RWPE1 (cell line): ENCODE data around the gene TUBA4B.
A peak's percentile ranks its signal among the peaks of the same experiment; 100 is the strongest.

ENCODE experiments used
- CTCF ChIA-PET: fragments of 350-600 bp; sonication (Branson Sonifier 250); formaldehyde crosslinking; extraction: SDS; loops from one replicate; lab custom pipeline; 2021; lab: Yijun Ruan, JAX
- POLR2A ChIA-PET: fragments of 400-600 bp; formaldehyde crosslinking; extraction: SDS; loops from one replicate; lab custom pipeline; 2020; ENCODE audit warnings: antibody characterized with exemption; ENCODE audit not compliant: low non-redundant PET; lab: Yijun Ruan, JAX
- DNase-seq: peaks from one replicate; pipeline ENCODE4 v3.0.0; 2012; ENCODE audit warnings: low spot score
- H3K27ac ChIP-seq: fragments of 450-650 bp; 2 replicates; pipeline ENCODE4 v1.5.1; 2017
- CTCF ChIP-seq: fragments of 450-650 bp; conservative IDR thresholded peaks from 2 replicates; pipeline ENCODE4 v1.5.1; 2017; ENCODE audit warnings: low read depth, mild to moderate bottlenecking

The TUBA4B gene

GRCh38 chr2:219223831-219224610, 29.0 kb upstream of the TUBA4B start:
- TF ChIP-seq CTCF: no peak
- ChIA-PET POLR2A (interaction anchor here (0.8 kb wide), 1 partner anchor 48 kb away, joined by 4 read pairs; no protein-coding TSS in a partner anchor), CTCF (interaction anchor here (0.7 kb wide), 1 partner anchor 73 kb away, joined by 4 read pairs; no protein-coding TSS in a partner anchor)
- H3K27ac ChIP-seq: peak overlapping the region; percentile 57; the same call in 1 of the 2 replicates
- DNase-seq: no peak

GRCh38 chr2:219225350-219225749, 27.7 kb upstream of the TUBA4B start:
- DNase-seq: no peak
- ChIA-PET CTCF (no interaction called here), POLR2A (interaction anchor here (0.6 kb wide), 1 partner anchor 28 kb away, joined by 5 read pairs; no protein-coding TSS in a partner anchor)
- peak overlapping the region; percentile 5 for H3K27ac ChIP-seq
- no peak for TF ChIP-seq CTCF

GRCh38 chr2:219228041-219228910, 24.8 kb upstream of the TUBA4B start:
- H3K27ac ChIP-seq: peak overlapping the region; percentile 95
- POLR2A ChIA-PET: interaction anchor here (1.1 to 1.6 kb wide), 2 partner anchors 20 to 21 kb away, joined by 3 to 7 read pairs; no protein-coding TSS in a partner anchor
- no peak for DNase-seq
- CTCF ChIA-PET: interaction anchor here (0.7 to 1.2 kb wide), 4 partner anchors 22 to 154 kb away, joined by 3 to 7 read pairs (median 5); partner anchors contain the start of gene ZFAND2B
- TF ChIP-seq CTCF: no peak

- DNase-seq: no peak
- CTCF ChIA-PET: interaction anchor here (1.2 kb wide), 1 partner anchor 66 kb away, joined by 7 read pairs; no protein-coding TSS in a partner anchor
- POLR2A ChIA-PET: interaction anchor here (1.1 to 1.6 kb wide), 2 partner anchors 20 to 21 kb away, joined by 3 to 7 read pairs; no protein-coding TSS in a partner anchor
- TF ChIP-seq CTCF: no peak
- peak overlapping the region; percentile 95 for H3K27ac ChIP-seq
These were observed 24.1 kb upstream of the TUBA4B start for GRCh38 chr2:219228911-219229304.

- CTCF ChIA-PET: interaction anchor here (0.6 to 1.5 kb wide), 8 partner anchors 11 to 120 kb away, joined by 3 to 7 read pairs (median 3); no protein-coding TSS in a partner anchor
- POLR2A ChIA-PET: interaction anchor here (1.1 to 1.6 kb wide), 2 partner anchors 20 to 21 kb away, joined by 3 to 7 read pairs; no protein-coding TSS in a partner anchor
- TF ChIP-seq CTCF: no peak
- DNase-seq: peak; percentile 98
- H3K27ac ChIP-seq: peak within 1 kb of the TSS; percentile 95
These were observed 23.6 kb upstream of the TUBA4B start, which contains the start of the genes ANKZF1 and ATG9A for GRCh38 chr2:219229305-219230058. Gene ANKZF1 (plus strand): TSS chr2:219229806. CDS start chr2:219230258, 452 bp downstream. Gene ATG9A (minus strand): TSS chr2:219229636. CDS start chr2:219228024, 1,612 bp downstream.
